ENCODE measurements around the gene PRUNE2.

GRCh38 chr9:76725885-76726284 lies 180.0 kb downstream of the PRUNE2 start:
- TF ChIP-seq ZNF816 (CRISPR knock-in tag; IDR thresholded peaks at IDR 0.05; ENCODE audit: borderline replicate concordance) (no peak), PATZ1 (CRISPR knock-in tag; IDR thresholded peaks at IDR 0.05) (no peak), FOSL1 (CRISPR knock-in tag; IDR thresholded peaks at IDR 0.05; ENCODE audit: borderline replicate concordance) (no peak), ZNF224 (CRISPR knock-in tag; IDR thresholded peaks at IDR 0.05) (no peak), RXRA (CRISPR knock-in tag; IDR thresholded peaks at IDR 0.05) (no peak), CBX2 (IDR thresholded peaks at IDR 0.05; ENCODE audit: low read depth, low read length) (no peak), CBX2 (CRISPR knock-in tag; IDR thresholded peaks at IDR 0.05; ENCODE audit: low read depth) (no peak), ZNF709 (CRISPR knock-in tag; IDR thresholded peaks at IDR 0.05) (no peak), MEF2D (CRISPR knock-in tag; IDR thresholded peaks at IDR 0.05) (no peak), ZSCAN20 (CRISPR knock-in tag; IDR thresholded peaks at IDR 0.05; ENCODE audit: borderline replicate concordance) (no peak), RFX5 (IDR thresholded peaks at IDR 0.05; ENCODE audit: low read depth, low read length) (no peak), MAX (IDR thresholded peaks at IDR 0.05) (no peak), TAF1 (CRISPR knock-in tag; IDR thresholded peaks at IDR 0.05) (no peak), TBX2 (CRISPR knock-in tag; IDR thresholded peaks at IDR 0.05; ENCODE audit: borderline replicate concordance) (no peak)

Data from HepG2 (cell line).